Left renal cortex interstitium (tissue), 4 donors: ENCODE data around the gene SELENOI. TPM values are rescaled to one million over a fixed set of nuclear protein-coding genes. Genes with fewer than 3 reads are reported as not detected.
"Not testable (repeated sequence)": the region's sequence is repeated elsewhere in the genome, so short reads cannot be mapped to it uniquely, and the experiment has no call there.

Experiments used
- DNase-seq, 4 donors: peaks; one replicate each; pipeline ENCODE4 v3.0.0-alpha.2; 2013; ENCODE audit warnings: low read depth in 4 of 4, low spot score in 2 of 4, missing footprints in 1 of 4
- polyA plus RNA-seq, 4 donors: library from polyadenylated mRNA; unstranded; fragments of 120-200 nt; gene quantifications; one replicate each; pipeline ENCODE4 v1.2.1, GENCODE V29; 2013; ENCODE audit not compliant: insufficient read length in 4 of 4

SELENOI gene
- polyA plus RNA-seq, 4 donors, result 18.4 to 27.2 (median 21.0) TPM

- no peak for DNase-seq
Measured at GRCh38 chr2:26326514-26326913, 19.4 kb upstream of the SELENOI start.

GRCh38 chr2:26327291-26328272 lies 18.4 kb upstream of the SELENOI start:
- no peak for DNase-seq

- DNase-seq, result not testable (repeated sequence)
Measured at GRCh38 chr2:26329083-26329482, 16.9 kb upstream of the SELENOI start.

- no peak for DNase-seq
Measured at GRCh38 chr2:26330114-26330549, 15.8 kb upstream of the SELENOI start.

GRCh38 chr2:26330604-26331003 lies 15.3 kb upstream of the SELENOI start:
- no peak for DNase-seq

GRCh38 chr2:26331321-26331720 lies 14.6 kb upstream of the SELENOI start:
- DNase-seq, result not testable (repeated sequence)

GRCh38 chr2:26333293-26333692 lies 12.7 kb upstream of the SELENOI start:
- no peak for DNase-seq

GRCh38 chr2:26335231-26335630 lies 10.7 kb upstream of the SELENOI start:
- DNase-seq, result no peak

- DNase-seq, result no peak
Measured at GRCh38 chr2:26336719-26337118, 9.2 kb upstream of the SELENOI start.

- DNase-seq, result no peak
Measured at GRCh38 chr2:26337298-26337697, 8.6 kb upstream of the SELENOI start.

- no peak for DNase-seq
Measured at GRCh38 chr2:26340831-26341230, 5.1 kb upstream of the SELENOI start.

GRCh38 chr2:26344581-26345282 lies 1.2 kb upstream of the SELENOI start:
- DNase-seq, result peak in 1 of 4 donors; percentile 25

- DNase-seq, result no peak
Measured at GRCh38 chr2:26345283-26345544, 729 bp upstream of the SELENOI start.

- DNase-seq, result peak in 1 of 4 donors; percentile 51
Measured at GRCh38 chr2:26346454-26347053, 611 bp downstream of the SELENOI start, which contains the start of gene ADGRF3. Gene ADGRF3 (minus strand): TSS chr2:26346789. CDS start chr2:26346234, 555 bp downstream.

GRCh38 chr2:26347286-26347865 lies 1.4 kb downstream of the SELENOI start:
- DNase-seq, result no peak

- DNase-seq, result no peak
Measured at GRCh38 chr2:26349690-26350089, 3.7 kb downstream of the SELENOI start.

- no peak for DNase-seq
Measured at GRCh38 chr2:26351375-26352090, 5.6 kb downstream of the SELENOI start.

- no peak for DNase-seq
Measured at GRCh38 chr2:26352892-26353291, 6.9 kb downstream of the SELENOI start.

GRCh38 chr2:26354469-26354868 lies 8.5 kb downstream of the SELENOI start:
- not testable (repeated sequence) for DNase-seq
